Erythroblast (primary cell): ENCODE data around the gene CCDC93.

Source experiments
- GATA1 ChIP-seq: IDR thresholded peaks from 2 replicates; pipeline ENCODE4 v1.6.1; 2011; ENCODE audit warnings: low read depth, mild to moderate bottlenecking, control low read depth, low read length, moderate library complexity
- POLR2A ChIP-seq: IDR thresholded peaks from 2 replicates; pipeline ENCODE4 v1.6.1; 2011; ENCODE audit warnings: mild to moderate bottlenecking, low read length

GRCh38 chr2:118050386-118050785 is 36.5 kb upstream of the CCDC93 start:
- TF ChIP-seq POLR2A (no peak), GATA1 (no peak)
